Measurements from ENCODE around the gene FKBP10.

FKBP10 gene

DNA sequence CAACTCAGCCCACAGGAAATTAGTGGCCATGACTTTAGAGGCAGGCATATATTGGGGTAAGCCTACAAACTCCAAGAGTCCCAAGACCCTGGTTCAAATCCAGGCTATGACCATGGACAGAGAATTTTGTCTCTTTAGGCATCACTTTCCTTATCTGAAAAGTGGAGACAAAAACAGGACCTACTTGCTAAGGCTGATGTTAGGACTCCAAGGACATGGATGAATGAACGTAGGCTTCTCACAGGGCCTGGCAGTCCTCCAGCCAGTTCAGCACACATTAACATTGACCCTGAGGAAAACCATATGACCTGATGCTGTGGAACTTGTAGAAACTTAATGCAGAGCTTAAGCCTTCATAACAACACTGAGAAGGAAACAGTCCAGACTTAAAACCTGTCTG, 1.4 kb downstream of the FKBP10 start:
- TF ChIP-seq MYC (IDR thresholded peaks at IDR 0.05; ENCODE audit: low read depth, low read length): no peak
- H3K4me3 ChIP-seq (ENCODE audit: low read depth, low read length): no peak overlapping the region
- DNase-seq (ENCODE audit: low read depth): no peak

DNA sequence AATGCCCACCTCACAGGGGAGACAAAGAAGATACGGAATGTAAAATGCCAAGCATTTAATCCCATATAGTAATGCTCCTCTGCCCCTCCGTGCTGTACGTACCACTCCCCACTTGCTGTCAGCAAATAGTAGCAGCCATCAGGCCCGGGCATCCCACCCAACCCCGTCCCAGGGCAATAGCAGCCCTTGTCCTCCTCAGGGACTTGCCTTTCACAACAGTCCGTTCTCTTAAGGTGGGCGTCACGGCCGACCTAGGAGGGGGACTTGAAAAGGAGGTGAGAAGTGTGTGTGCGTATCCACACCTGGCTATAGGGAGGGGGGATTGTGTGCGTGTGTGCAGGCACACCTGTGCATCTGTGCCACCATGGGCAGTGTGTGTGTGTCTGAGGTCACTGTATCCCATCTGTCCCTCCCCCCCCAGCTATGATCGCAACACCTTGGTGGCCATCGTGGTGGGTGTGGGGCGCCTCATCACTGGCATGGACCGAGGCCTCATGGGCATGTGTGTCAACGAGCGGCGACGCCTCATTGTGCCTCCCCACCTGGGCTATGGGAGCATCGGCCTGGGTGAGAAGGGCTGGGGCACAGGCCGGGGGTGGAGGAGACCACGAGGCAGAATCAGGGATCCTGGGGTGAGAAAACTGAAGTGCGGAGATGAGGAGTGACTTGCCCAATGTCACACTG, 4.0 kb downstream of the FKBP10 start:
- TF ChIP-seq MYC (IDR thresholded peaks at IDR 0.05; ENCODE audit: low read depth, low read length) (no peak), POLR2A (IDR thresholded peaks at IDR 0.05; ENCODE audit: extremely low read depth, insufficient read length) (no peak)
- TF ChIP-seq, protein P1, sequence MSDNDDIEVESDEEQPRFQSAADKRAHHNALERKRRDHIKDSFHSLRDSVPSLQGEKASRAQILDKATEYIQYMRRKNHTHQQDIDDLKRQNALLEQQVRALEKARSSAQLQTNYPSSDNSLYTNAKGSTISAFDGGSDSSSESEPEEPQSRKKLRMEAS (IDR thresholded peaks at IDR 0.05; ENCODE audit: low read depth, low read length): no peak
- TF ChIP-seq, protein P2, sequence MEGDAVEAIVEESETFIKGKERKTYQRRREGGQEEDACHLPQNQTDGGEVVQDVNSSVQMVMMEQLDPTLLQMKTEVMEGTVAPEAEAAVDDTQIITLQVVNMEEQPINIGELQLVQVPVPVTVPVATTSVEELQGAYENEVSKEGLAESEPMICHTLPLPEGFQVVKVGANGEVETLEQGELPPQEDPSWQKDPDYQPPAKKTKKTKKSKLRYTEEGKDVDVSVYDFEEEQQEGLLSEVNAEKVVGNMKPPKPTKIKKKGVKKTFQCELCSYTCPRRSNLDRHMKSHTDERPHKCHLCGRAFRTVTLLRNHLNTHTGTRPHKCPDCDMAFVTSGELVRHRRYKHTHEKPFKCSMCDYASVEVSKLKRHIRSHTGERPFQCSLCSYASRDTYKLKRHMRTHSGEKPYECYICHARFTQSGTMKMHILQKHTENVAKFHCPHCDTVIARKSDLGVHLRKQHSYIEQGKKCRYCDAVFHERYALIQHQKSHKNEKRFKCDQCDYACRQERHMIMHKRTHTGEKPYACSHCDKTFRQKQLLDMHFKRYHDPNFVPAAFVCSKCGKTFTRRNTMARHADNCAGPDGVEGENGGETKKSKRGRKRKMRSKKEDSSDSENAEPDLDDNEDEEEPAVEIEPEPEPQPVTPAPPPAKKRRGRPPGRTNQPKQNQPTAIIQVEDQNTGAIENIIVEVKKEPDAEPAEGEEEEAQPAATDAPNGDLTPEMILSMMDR (IDR thresholded peaks at IDR 0.05; ENCODE audit: low read depth, low read length): no peak
- no peak overlapping the region for H3K4me3 ChIP-seq (ENCODE audit: low read depth, low read length)
- DNase-seq (ENCODE audit: low read depth): no peak

DNA sequence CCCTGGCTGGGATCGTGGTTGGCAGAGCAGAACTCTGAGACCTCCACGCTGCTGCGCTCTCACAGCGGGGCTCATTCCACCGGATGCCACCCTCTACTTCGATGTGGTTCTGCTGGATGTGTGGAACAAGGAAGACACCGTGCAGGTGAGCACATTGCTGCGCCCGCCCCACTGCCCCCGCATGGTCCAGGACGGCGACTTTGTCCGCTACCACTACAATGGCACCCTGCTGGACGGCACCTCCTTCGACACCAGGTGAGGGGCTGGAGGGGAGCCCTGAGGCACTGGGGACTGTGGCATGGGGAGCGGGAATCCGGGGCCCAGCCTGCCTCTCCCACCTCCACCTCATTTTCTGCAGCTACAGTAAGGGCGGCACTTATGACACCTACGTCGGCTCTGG, 5.2 kb downstream of the FKBP10 start:
- H3K4me3 ChIP-seq (ENCODE audit: low read depth, low read length): no peak overlapping the region
- DNase-seq (ENCODE audit: low read depth): no peak
- no peak for TF ChIP-seq POLR2A (IDR thresholded peaks at IDR 0.05; ENCODE audit: extremely low read depth, insufficient read length)
- TF ChIP-seq, protein P1 (IDR thresholded peaks at IDR 0.05; ENCODE audit: low read depth, low read length): no peak
- TF ChIP-seq, protein P2 (IDR thresholded peaks at IDR 0.05; ENCODE audit: low read depth, low read length): no peak
- no peak for TF ChIP-seq MYC (IDR thresholded peaks at IDR 0.05; ENCODE audit: low read depth, low read length)

DNA sequence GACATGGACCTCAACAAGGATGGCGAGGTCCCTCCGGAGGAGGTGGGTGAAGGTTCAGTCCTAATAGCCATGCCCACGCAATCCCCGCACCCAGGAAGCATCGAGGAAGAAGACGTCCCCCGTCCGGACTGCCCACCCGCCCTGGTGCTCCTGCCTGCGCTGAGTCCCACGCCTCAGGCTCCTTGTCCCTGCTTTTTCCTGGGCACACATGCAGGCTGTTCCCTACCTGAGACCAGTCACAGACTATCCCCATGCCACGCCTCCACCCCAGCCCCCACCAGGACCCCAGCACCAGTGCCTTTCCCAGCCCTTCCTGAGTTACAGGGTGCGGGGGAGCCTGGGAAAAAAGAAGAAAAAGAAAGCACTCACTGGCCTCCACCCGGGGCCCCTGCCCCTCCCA, 9.0 kb downstream of the FKBP10 start:
- DNase-seq (ENCODE audit: low read depth): no peak
- TF ChIP-seq POLR2A (IDR thresholded peaks at IDR 0.05; ENCODE audit: extremely low read depth, insufficient read length): no peak
- TF ChIP-seq MYC (IDR thresholded peaks at IDR 0.05; ENCODE audit: low read depth, low read length): no peak
- TF ChIP-seq, protein P1 (IDR thresholded peaks at IDR 0.05; ENCODE audit: low read depth, low read length): no peak
- TF ChIP-seq, protein P2 (IDR thresholded peaks at IDR 0.05; ENCODE audit: low read depth, low read length): no peak
- H3K4me3 ChIP-seq (ENCODE audit: low read depth, low read length): no peak overlapping the region

DNA sequence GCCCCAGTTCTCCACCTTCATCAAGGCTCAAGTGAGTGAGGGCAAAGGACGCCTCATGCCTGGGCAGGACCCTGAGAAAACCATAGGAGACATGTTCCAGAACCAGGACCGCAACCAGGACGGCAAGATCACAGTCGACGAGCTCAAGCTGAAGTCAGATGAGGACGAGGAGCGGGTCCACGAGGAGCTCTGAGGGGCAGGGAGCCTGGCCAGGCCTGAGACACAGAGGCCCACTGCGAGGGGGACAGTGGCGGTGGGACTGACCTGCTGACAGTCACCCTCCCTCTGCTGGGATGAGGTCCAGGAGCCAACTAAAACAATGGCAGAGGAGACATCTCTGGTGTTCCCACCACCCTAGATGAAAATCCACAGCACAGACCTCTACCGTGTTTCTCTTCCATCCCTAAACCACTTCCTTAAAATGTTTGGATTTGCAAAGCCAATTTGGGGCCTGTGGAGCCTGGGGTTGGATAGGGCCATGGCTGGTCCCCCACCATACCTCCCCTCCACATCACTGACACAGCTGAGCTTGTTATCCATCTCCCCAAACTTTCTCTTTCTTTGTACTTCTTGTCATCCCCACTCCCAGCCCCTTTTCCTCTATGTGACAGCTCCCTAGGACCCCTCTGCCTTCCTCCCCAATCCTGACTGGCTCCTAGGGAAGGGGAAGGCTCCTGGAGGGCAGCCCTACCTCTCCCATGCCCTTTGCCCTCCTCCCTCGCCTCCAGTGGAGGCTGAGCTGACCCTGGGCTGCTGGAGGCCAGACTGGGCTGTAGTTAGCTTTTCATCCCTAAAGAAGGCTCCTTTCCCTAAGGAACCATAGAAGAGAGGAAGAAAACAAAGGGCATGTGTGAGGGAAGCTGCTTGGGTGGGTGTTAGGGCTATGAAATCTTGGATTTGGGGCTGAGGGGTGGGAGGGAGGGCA, 9.7 kb downstream of the FKBP10 start:
- TF ChIP-seq, protein P2 (IDR thresholded peaks at IDR 0.05; ENCODE audit: low read depth, low read length): no peak
- TF ChIP-seq POLR2A (IDR thresholded peaks at IDR 0.05; ENCODE audit: extremely low read depth, insufficient read length): no peak
- TF ChIP-seq, protein P1 (IDR thresholded peaks at IDR 0.05; ENCODE audit: low read depth, low read length): no peak
- TF ChIP-seq MYC (IDR thresholded peaks at IDR 0.05; ENCODE audit: low read depth, low read length): no peak
- no peak for DNase-seq (ENCODE audit: low read depth)
- no peak overlapping the region for H3K4me3 ChIP-seq (ENCODE audit: low read depth, low read length)

DNA sequence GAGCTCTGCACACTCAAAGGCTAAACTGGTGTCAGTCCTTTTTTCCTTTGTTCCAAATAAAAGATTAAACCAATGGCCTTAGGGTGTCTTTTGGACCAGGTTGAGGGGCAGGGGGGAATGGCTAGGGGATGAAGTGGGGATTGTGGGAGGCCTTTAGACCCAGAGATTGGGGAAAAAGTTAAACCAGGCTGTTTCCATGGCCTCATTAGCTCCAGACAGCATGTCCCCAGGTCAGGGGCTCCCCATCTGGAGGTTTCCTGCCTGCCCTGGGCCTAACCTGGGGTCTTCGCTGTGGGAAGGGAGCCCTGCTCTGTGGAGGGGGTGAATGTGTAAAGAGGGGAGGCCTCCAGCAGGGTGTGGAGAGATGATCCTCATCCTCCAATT, 10.3 kb downstream of the FKBP10 start:
- no peak for TF ChIP-seq MYC (IDR thresholded peaks at IDR 0.05; ENCODE audit: low read depth, low read length)
- no peak for TF ChIP-seq POLR2A (IDR thresholded peaks at IDR 0.05; ENCODE audit: extremely low read depth, insufficient read length)
- TF ChIP-seq, protein P2 (IDR thresholded peaks at IDR 0.05; ENCODE audit: low read depth, low read length): no peak
- TF ChIP-seq, protein P1 (IDR thresholded peaks at IDR 0.05; ENCODE audit: low read depth, low read length): no peak
- no peak for DNase-seq (ENCODE audit: low read depth)
- H3K4me3 ChIP-seq (ENCODE audit: low read depth, low read length): no peak overlapping the region
